Measurements from ENCODE around the gene ABHD14A.
A peak's percentile ranks its signal among the peaks of the same experiment; 100 is the strongest.

GRCh38 chr3:51968170-51968775 lies 6.6 kb upstream of the ABHD14A start:
- TF ChIP-seq EZH2 (IDR thresholded peaks at IDR 0.05) (no peak), POLR2AphosphoS5 (IDR thresholded peaks at IDR 0.05; ENCODE audit: borderline replicate concordance, low read depth, low read length) (peak; percentile 22; the same call in 1 of the 2 replicates), FOXP2 (optimal IDR thresholded peaks at IDR 0.05; ENCODE audit: control extremely low read depth, extremely low read length, insufficient read depth) (no peak)

Measured in SK-N-MC (cell line).